Natural killer cell (primary cell): Measurements from ENCODE around the gene LARGE1. TPM values are rescaled to one million over a fixed set of nuclear protein-coding genes. Genes with fewer than 3 reads are reported as not detected.

Experiments used
- ATAC-seq, 3 donors: fragments of 150-1000 bp in 2 of 3; fragments of 200-7000 bp in 1 of 3; cut with Tn5 transposase; 1 replicate in 1 of 3; 2 replicates in 2 of 3; pipeline ENCODE4 v1.10.0; 2021; ENCODE audit warnings: mild to moderate bottlenecking in 2 of 3, moderate library complexity in 2 of 3
- DNase-seq, 2 donors: peaks; one replicate each; pipeline versions ENCODE4 v3.0.0 to v3.0.0-alpha.2; 2013 to 2021; ENCODE audit warnings: mixed read lengths in 1 of 2
- H3K27ac ChIP-seq: one replicate; pipeline ENCODE4 v1.5.1; 2013; ENCODE audit warnings: mild to moderate bottlenecking, low read length
- H3K27me3 ChIP-seq: one replicate; pipeline ENCODE4 v1.6.1; 2013; ENCODE audit warnings: low read length; ENCODE audit not compliant: control insufficient read depth, insufficient read depth
- H3K36me3 ChIP-seq: one replicate; pipeline ENCODE4 v1.6.1; 2013; ENCODE audit warnings: low read length; ENCODE audit not compliant: control insufficient read depth, insufficient read depth
- H3K4me1 ChIP-seq: one replicate; pipeline ENCODE4 v1.6.1; 2013; ENCODE audit warnings: low read length; ENCODE audit not compliant: control insufficient read depth, insufficient read depth
- H3K4me3 ChIP-seq: one replicate; pipeline ENCODE4 v1.5.1; 2013; ENCODE audit warnings: low read length
- H3K9me3 ChIP-seq: one replicate; pipeline ENCODE4 v1.6.1; 2013; ENCODE audit warnings: low read length; ENCODE audit not compliant: control insufficient read depth, insufficient read depth
- H3K27ac Mint-ChIP-seq, 2 donors: one replicate each; pipeline ENCODE4 v1.8.0; 2022; ENCODE audit warnings: mild to moderate bottlenecking in 2 of 2, mixed read lengths in 2 of 2, moderate library complexity in 1 of 2
- H3K27me3 Mint-ChIP-seq, 2 donors: one replicate each; pipeline ENCODE4 v1.8.0; 2022; ENCODE audit warnings: low read depth in 2 of 2, mixed read lengths in 2 of 2
- H3K36me3 Mint-ChIP-seq: one replicate; pipeline ENCODE4 v1.8.0; 2022; ENCODE audit warnings: mixed read lengths
- H3K4me1 Mint-ChIP-seq, 2 donors: one replicate each; pipeline ENCODE4 v1.8.0; 2022; ENCODE audit warnings: mixed read lengths in 2 of 2
- H3K4me3 Mint-ChIP-seq: one replicate; pipeline ENCODE4 v1.8.0; 2022; ENCODE audit warnings: mild to moderate bottlenecking, moderate library complexity, mixed read lengths
- H3K9me3 Mint-ChIP-seq, 2 donors: one replicate each; pipeline ENCODE4 v1.8.0; 2022; ENCODE audit warnings: mixed read lengths in 2 of 2
- CTCF ChIP-seq: fragments of 200-600 bp; IDR thresholded peaks from one replicate; pipeline ENCODE4 v1.8.0; 2022; ENCODE audit warnings: antibody characterized with exemption
- WGBS: methylation state at CpG from one replicate; pipeline ENCODE4 v1.1.7; 2013; ENCODE audit warnings: missing lambda C conversion rate; ENCODE audit not compliant: insufficient coverage; 5-methylcytosine and 5-hydroxymethylcytosine counted together
- intact Hi-C: fragments of 100-400 bp; cut with micrococcal nuclease; formaldehyde crosslinking; loops from one replicate; pipeline ENCODE4 v1.14.2; 2022
- total RNA-seq, 4 donors: library from RNA; stranded (reverse); fragments of 120-200 nt in 1 of 4; gene quantifications; one replicate each; pipeline versions ENCODE4 v1.2.3 to v1.2.4, GENCODE V29; 2013 to 2022

LARGE1 gene
- total RNA-seq, 3 donors from 2014 or later (not counting 1 experiment from before 2014, with no cell fraction given): 2.6 to 11.6 (median 4.1) TPM

- TF ChIP-seq CTCF: no peak
- Mint-ChIP-seq H3K36me3 (no peaks in the 10 kb centered on the region), H3K4me3 (no peak overlapping the region), H3K27ac (no peak overlapping the region), H3K27me3 (no peaks in the 10 kb centered on the region), H3K4me1 (no peaks in the 10 kb centered on the region), H3K9me3 (peaks cover 2 to 3% of the 10 kb centered on the region in 2 donors)
- H3K27ac ChIP-seq: no peak overlapping the region
- intact Hi-C loops: no loop called here
- H3K4me3 ChIP-seq: no peak overlapping the region
- H3K9me3 ChIP-seq: no peaks in the 10 kb centered on the region
- no peaks in the 10 kb centered on the region for H3K4me1 ChIP-seq
- no peak for DNase-seq
- no peak for ATAC-seq
- H3K27me3 ChIP-seq: no peaks in the 10 kb centered on the region
- H3K36me3 ChIP-seq: no peaks in the 10 kb centered on the region
Observed at GRCh38 chr22:33361581-33361980, 558.7 kb downstream of the LARGE1 start.

- no peak for TF ChIP-seq CTCF
- H3K36me3 ChIP-seq: no peaks in the 10 kb centered on the region
- Mint-ChIP-seq H3K9me3 (no peaks in the 10 kb centered on the region), H3K36me3 (no peaks in the 10 kb centered on the region), H3K4me1 (no peaks in the 10 kb centered on the region), H3K27ac (no peak overlapping the region), H3K4me3 (no peak overlapping the region), H3K27me3 (no peaks in the 10 kb centered on the region)
- 97% methylated on average over 3 of the region's 4 CpGs for WGBS
- no peak overlapping the region for H3K4me3 ChIP-seq
- no peak for ATAC-seq
- no peak for DNase-seq
- H3K9me3 ChIP-seq: no peaks in the 10 kb centered on the region
- no peaks in the 10 kb centered on the region for H3K4me1 ChIP-seq
- H3K27me3 ChIP-seq: no peaks in the 10 kb centered on the region
- intact Hi-C loops: no loop called here
- H3K27ac ChIP-seq: no peak overlapping the region
Observed at GRCh38 chr22:33357981-33358399, 562.3 kb downstream of the LARGE1 start.

- intact Hi-C loops: no loop called here
- Histone ChIP-seq H3K27me3 (no peaks in the 10 kb centered on the region), H3K9me3 (no peaks in the 10 kb centered on the region), H3K27ac (no peak overlapping the region), H3K36me3 (no peaks in the 10 kb centered on the region), H3K4me1 (no peaks in the 10 kb centered on the region), H3K4me3 (no peak overlapping the region)
- H3K36me3 Mint-ChIP-seq: no peaks in the 10 kb centered on the region
- H3K9me3 Mint-ChIP-seq: no peaks in the 10 kb centered on the region
- H3K27ac Mint-ChIP-seq: no peak overlapping the region
- DNase-seq: no peak
- H3K27me3 Mint-ChIP-seq: no peaks in the 10 kb centered on the region
- WGBS: 82% methylated on average over 1 of the region's 1 CpG
- no peaks in the 10 kb centered on the region for H3K4me1 Mint-ChIP-seq
- no peak overlapping the region for H3K4me3 Mint-ChIP-seq
- ATAC-seq: no peak
- TF ChIP-seq CTCF: no peak
Observed at GRCh38 chr22:33354928-33355327, 565.3 kb downstream of the LARGE1 start.

GRCh38 chr22:33353502-33353901, 566.8 kb downstream of the LARGE1 start:
- no peak overlapping the region for H3K4me3 Mint-ChIP-seq
- peaks cover 3% of the 10 kb centered on the region for H3K9me3 ChIP-seq
- no peaks in the 10 kb centered on the region for H3K27me3 ChIP-seq
- no peak overlapping the region for H3K4me3 ChIP-seq
- H3K27me3 Mint-ChIP-seq: no peaks in the 10 kb centered on the region
- H3K4me1 ChIP-seq: no peaks in the 10 kb centered on the region
- H3K9me3 Mint-ChIP-seq: peaks cover 0 to 3% of the 10 kb centered on the region in 2 donors
- no peak overlapping the region for H3K27ac Mint-ChIP-seq
- H3K36me3 Mint-ChIP-seq: no peaks in the 10 kb centered on the region
- no peak for DNase-seq
- H3K27ac ChIP-seq: no peak overlapping the region
- WGBS: 94% methylated on average over 4 of the region's 4 CpGs
- no peaks in the 10 kb centered on the region for H3K4me1 Mint-ChIP-seq
- intact Hi-C loops: no loop called here
- no peak for ATAC-seq
- H3K36me3 ChIP-seq: no peaks in the 10 kb centered on the region
- no peak for TF ChIP-seq CTCF
